Effector CD4-positive, alpha-beta T cell (primary cell): ENCODE results near the gene ETV6.

Source experiments
- DNase-seq: peaks from one replicate; pipeline ENCODE4 v3.0.0-alpha.2; 2020

The ETV6 gene

GRCh38 chr12:11836282-11837151, 187.0 kb downstream of the ETV6 start:
- DNase-seq: no peak

- DNase-seq: no peak
These were observed 187.9 kb downstream of the ETV6 start for GRCh38 chr12:11837216-11837934.

- DNase-seq: no peak
These were observed 188.9 kb downstream of the ETV6 start for GRCh38 chr12:11838403-11838802.

GRCh38 chr12:11839091-11839641, 189.7 kb downstream of the ETV6 start:
- no peak for DNase-seq

- DNase-seq: no peak
These were observed 190.9 kb downstream of the ETV6 start for GRCh38 chr12:11840366-11840765.

GRCh38 chr12:11846488-11846887, 197.0 kb downstream of the ETV6 start:
- no peak for DNase-seq

- DNase-seq: no peak
These were observed 198.1 kb downstream of the ETV6 start for GRCh38 chr12:11847539-11847938.

- DNase-seq: no peak
These were observed 200.5 kb downstream of the ETV6 start for GRCh38 chr12:11849757-11850504.

- no peak for DNase-seq
These were observed 203.7 kb downstream of the ETV6 start for GRCh38 chr12:11853126-11853525.

GRCh38 chr12:11854011-11854499, 204.6 kb downstream of the ETV6 start:
- DNase-seq: no peak

GRCh38 chr12:11855983-11856374, 206.5 kb downstream of the ETV6 start:
- no peak for DNase-seq

- no peak for DNase-seq
These were observed 207.5 kb downstream of the ETV6 start for GRCh38 chr12:11856971-11857370.

GRCh38 chr12:11859705-11860425, 210.4 kb downstream of the ETV6 start:
- no peak for DNase-seq

- no peak for DNase-seq
These were observed 211.8 kb downstream of the ETV6 start for GRCh38 chr12:11861155-11861863.

GRCh38 chr12:11861864-11862600, 212.6 kb downstream of the ETV6 start:
- no peak for DNase-seq

- no peak for DNase-seq
These were observed 213.3 kb downstream of the ETV6 start for GRCh38 chr12:11862798-11863197.

GRCh38 chr12:11863478-11863906, 214.0 kb downstream of the ETV6 start:
- no peak for DNase-seq

- DNase-seq: no peak
These were observed 214.5 kb downstream of the ETV6 start for GRCh38 chr12:11863988-11864387.

GRCh38 chr12:11865824-11866223, 216.3 kb downstream of the ETV6 start:
- DNase-seq: no peak

- no peak for DNase-seq
These were observed 218.6 kb downstream of the ETV6 start for GRCh38 chr12:11868027-11868426.

GRCh38 chr12:11869406-11869805, 219.9 kb downstream of the ETV6 start:
- no peak for DNase-seq
